Osteoblast (primary cell): Measurements from ENCODE around the gene SEC61A1. TPM values are rescaled to one million over a fixed set of nuclear protein-coding genes. Genes with fewer than 3 reads are reported as not detected.

Experiments used
- DNase-seq: peaks from one replicate; pipeline ENCODE4 v3.0.0; 2011; ENCODE audit warnings: low spot score, mixed read lengths; ENCODE audit not compliant: insufficient read length; ENCODE audit errors: missing footprints
- H2AFZ ChIP-seq: 2 replicates; pipeline ENCODE4 v1.6.0; 2011; ENCODE audit warnings: mild to moderate bottlenecking, low read length
- H3K27ac ChIP-seq: 2 replicates; pipeline ENCODE4 v1.5.1; 2011; ENCODE audit warnings: mild to moderate bottlenecking, low read depth, low read length, moderate library complexity
- H3K27me3 ChIP-seq: 2 replicates; pipeline ENCODE4 v1.6.0; 2012; ENCODE audit warnings: mild to moderate bottlenecking, control low read depth, inconsistent platforms, low read length, moderate library complexity; ENCODE audit not compliant: insufficient read depth
- H3K36me3 ChIP-seq: 2 replicates; pipeline ENCODE4 v1.5.1; 2011; ENCODE audit warnings: mild to moderate bottlenecking, low read length, control low read depth, moderate library complexity; ENCODE audit not compliant: insufficient read depth
- H3K4me1 ChIP-seq: 2 replicates; pipeline ENCODE4 v1.5.1; 2011; ENCODE audit warnings: mild to moderate bottlenecking, low read length, control low read depth, moderate library complexity; ENCODE audit not compliant: insufficient read depth
- H3K4me2 ChIP-seq: 2 replicates; pipeline ENCODE4 v1.6.0; 2011; ENCODE audit warnings: mild to moderate bottlenecking, low read length; ENCODE audit not compliant: insufficient read depth
- H3K4me3 ChIP-seq: fragments of 200-600 bp; sonication (generic); 3 replicates; pipeline ENCODE4 v1.5.1; 2012; ENCODE audit warnings: mild to moderate bottlenecking, low read length, inconsistent platforms; ENCODE audit not compliant: insufficient read depth
- H3K79me2 ChIP-seq: 2 replicates; pipeline ENCODE4 v1.6.0; 2012; ENCODE audit warnings: mild to moderate bottlenecking, low read length, control low read depth, inconsistent platforms; ENCODE audit not compliant: insufficient read depth
- H3K9me3 ChIP-seq: 2 replicates; pipeline ENCODE4 v1.5.1; 2011; ENCODE audit warnings: low read depth, low read length, control low read depth
- H4K20me1 ChIP-seq: 2 replicates; pipeline ENCODE4 v1.6.0; 2012; ENCODE audit warnings: mild to moderate bottlenecking, low read length, control low read depth; ENCODE audit not compliant: insufficient read depth
- CTCF ChIP-seq: IDR thresholded peaks from 2 replicates; pipeline ENCODE4 v1.5.1; 2011; ENCODE audit warnings: mild to moderate bottlenecking, low read depth, low read length, moderate library complexity; ENCODE audit errors: extremely low read depth
- total RNA-seq: library from RNA; depleted of rRNA; stranded (reverse); fragments of >200 nt; gene quantifications from 2 replicates; pipeline ENCODE4 v1.2.3, GENCODE V29; 2012

The SEC61A1 gene
- total RNA-seq, 1 donor = 355 TPM

GRCh38 chr3:128070898-128071591 lies 18.8 kb downstream of the SEC61A1 start:
- no peak overlapping the region for H2AFZ ChIP-seq
- peaks cover 73% of the 10 kb centered on the region for H3K36me3 ChIP-seq
- H4K20me1 ChIP-seq = peaks cover 82% of the 10 kb centered on the region
- no peaks in the 10 kb centered on the region for H3K27me3 ChIP-seq
- no peak for TF ChIP-seq CTCF
- H3K4me3 ChIP-seq = no peak overlapping the region
- H3K27ac ChIP-seq = no peak overlapping the region
- no peaks in the 10 kb centered on the region for H3K9me3 ChIP-seq
- H3K79me2 ChIP-seq = peaks cover 72% of the 10 kb centered on the region
- DNase-seq = peak; percentile 66
- H3K4me2 ChIP-seq = no peak overlapping the region
- H3K4me1 ChIP-seq = peaks cover 14% of the 10 kb centered on the region

GRCh38 chr3:128071771-128072453 lies 19.7 kb downstream of the SEC61A1 start:
- Histone ChIP-seq H3K36me3 (peaks cover 65% of the 10 kb centered on the region), H4K20me1 (peaks cover 74% of the 10 kb centered on the region), H3K27ac (peak overlapping the region; percentile 13)

GRCh38 chr3:128072454-128073184 lies 20.4 kb downstream of the SEC61A1 start:
- H3K36me3 ChIP-seq = peaks cover 57% of the 10 kb centered on the region
- no peak overlapping the region for H3K4me3 ChIP-seq
- H3K27ac ChIP-seq = no peak overlapping the region
- TF ChIP-seq CTCF = no peak
- H3K9me3 ChIP-seq = no peaks in the 10 kb centered on the region
- H3K4me1 ChIP-seq = peaks cover 14% of the 10 kb centered on the region
- no peaks in the 10 kb centered on the region for H3K27me3 ChIP-seq
- H4K20me1 ChIP-seq = peaks cover 71% of the 10 kb centered on the region
- peaks cover 56% of the 10 kb centered on the region for H3K79me2 ChIP-seq
- H3K4me2 ChIP-seq = no peak overlapping the region
- H2AFZ ChIP-seq = no peak overlapping the region
- DNase-seq = no peak

More at GRCh38 chr3:128071771-128072453, 19.7 kb downstream of the SEC61A1 start:
- H3K4me1 ChIP-seq = peaks cover 14% of the 10 kb centered on the region
- no peak overlapping the region for H2AFZ ChIP-seq
- H3K9me3 ChIP-seq = no peaks in the 10 kb centered on the region
- no peaks in the 10 kb centered on the region for H3K27me3 ChIP-seq
- no peak for TF ChIP-seq CTCF
- DNase-seq = no peak
- H3K79me2 ChIP-seq = peaks cover 63% of the 10 kb centered on the region
- H3K4me3 ChIP-seq = no peak overlapping the region
- no peak overlapping the region for H3K4me2 ChIP-seq
